K562 (cell line): ENCODE data around the gene TCF4. TPM values are rescaled to one million over a fixed set of nuclear protein-coding genes. Genes with fewer than 3 reads are reported as not detected.

ENCODE experiments used
- ATAC-seq: fragments of 200-7000 bp; cut with Tn5 transposase; 3 replicates; pipeline ENCODE4 v1.9.1; 2020; ENCODE audit warnings: moderate library complexity
- BruUV-seq: library from RNA; stranded (reverse); fragments of 400-500 nt; replicated peaks from 2 replicates; lab custom pipeline; 2021; lab: Mats Ljungman, UMichigan
- CTCF ChIA-PET: fragments of 300-600 bp; formaldehyde crosslinking; extraction: SDS; loops from one replicate; lab custom pipeline; 2021; ENCODE audit warnings: low intra/inter-chr PET ratio; lab: Yijun Ruan, JAX
- POLR2A ChIA-PET: fragments of 300-600, 350-650 bp; sonication (Branson Sonifier 250); formaldehyde crosslinking; extraction: SDS; loops from one replicate; lab custom pipeline; 2021; ENCODE audit warnings: antibody characterized with exemption, inconsistent platforms; lab: Yijun Ruan, JAX
- DNase-seq, 4 experiments: peaks; one replicate each; pipeline versions ENCODE4 v3.0.0 to v3.0.0-alpha.2; 2011 to 2018; ENCODE audit warnings: low spot score in 3 of 4, mixed read lengths in 3 of 4; ENCODE audit errors: extremely low read depth in 1 of 4
- FAIRE-seq: peaks from 2 replicates; lab custom pipeline; 2011; peaks lifted over from hg19 to GRCh38; lab: Jason Lieb, UNC
- H2AFZ ChIP-seq: 2 replicates; pipeline ENCODE4 v1.6.0; 2011; ENCODE audit warnings: low read depth, low read length, control low read depth, inconsistent platforms
- H3K27ac ChIP-seq: fragments of 200-600 bp; 3 replicates; pipeline ENCODE4 v1.8.0; 2011; ENCODE audit warnings: low read depth, mild to moderate bottlenecking, control low read depth, inconsistent platforms, low read length, moderate library complexity, mixed read lengths; ENCODE audit errors: extremely low read depth
- H3K27me3 ChIP-seq, 2 experiments: fragments of 300-600 bp in 1 of 2; 2 replicates in 1 of 2; 3 replicates in 1 of 2; pipeline versions ENCODE4 v1.6.0 to v1.8.0; 2011; ENCODE audit warnings: inconsistent platforms in 2 of 2, low read length in 2 of 2, mild to moderate bottlenecking in 1 of 2, mixed read lengths in 1 of 2, moderate library complexity in 1 of 2; ENCODE audit not compliant: control insufficient read depth in 2 of 2, insufficient read depth in 2 of 2
- H3K36me3 ChIP-seq: fragments of 300-600 bp; 3 replicates; pipeline ENCODE4 v1.8.0; 2011; ENCODE audit warnings: mild to moderate bottlenecking, low read length, inconsistent platforms; ENCODE audit not compliant: control insufficient read depth, insufficient read depth
- H3K4me1 ChIP-seq, 2 experiments: fragments of 200-600 bp in 1 of 2; replicated peaks in 1 of 2; 2 replicates in 1 of 2; 3 replicates in 1 of 2; pipeline versions ENCODE4 v1.5.1 to v1.8.0; 2011; ENCODE audit warnings: inconsistent platforms in 2 of 2, low read length in 2 of 2, mild to moderate bottlenecking in 1 of 2, mixed read lengths in 1 of 2, moderate library complexity in 1 of 2; ENCODE audit not compliant: control insufficient read depth in 2 of 2, insufficient read depth in 2 of 2
- H3K4me2 ChIP-seq: 2 replicates; pipeline ENCODE4 v1.6.1; 2011; ENCODE audit warnings: low read length, control low read depth, inconsistent platforms, mixed read lengths; ENCODE audit not compliant: insufficient read depth
- H3K4me3 ChIP-seq: fragments of 200-600 bp; sonication (generic), shearing (Covaris generic); 2 replicates; pipeline ENCODE4 v1.5.1; 2016; ENCODE audit warnings: control low read depth, inconsistent platforms
- H3K79me2 ChIP-seq: fragments of 200-600 bp; 3 replicates; pipeline ENCODE4 v1.8.0; 2011; ENCODE audit warnings: low read length, inconsistent platforms; ENCODE audit not compliant: control insufficient read depth, insufficient read depth
- H3K9ac ChIP-seq, 2 experiments: 2 replicates each; pipeline versions ENCODE4 v1.6.0 to v1.6.1; 2011; ENCODE audit warnings: low read depth in 2 of 2, low read length in 2 of 2, control low read depth in 1 of 2, inconsistent platforms in 1 of 2, mild to moderate bottlenecking in 1 of 2, mixed read lengths in 1 of 2; ENCODE audit not compliant: insufficient read depth in 1 of 2
- H3K9me1 ChIP-seq: one replicate; pipeline ENCODE4 v1.6.0; 2011; ENCODE audit warnings: inconsistent platforms, mild to moderate bottlenecking, low read length, moderate library complexity; ENCODE audit not compliant: control insufficient read depth, insufficient read depth
- H3K9me3 ChIP-seq: replicated peaks from 2 replicates; pipeline ENCODE4 v1.5.1; 2011; ENCODE audit warnings: low read depth, low read length, inconsistent platforms; ENCODE audit not compliant: control insufficient read depth, insufficient read depth
- H4K20me1 ChIP-seq: replicated peaks from 2 replicates; pipeline ENCODE4 v1.6.1; 2011; ENCODE audit warnings: low read length, inconsistent platforms, mixed read lengths; ENCODE audit not compliant: control insufficient read depth, insufficient read depth
- BMI1 ChIP-seq: fragments of 150-350 bp; IDR thresholded peaks from 2 replicates; pipeline ENCODE4 v1.6.1; 2014; ENCODE audit warnings: low read length
- CBFA2T2 ChIP-seq: fragments of 450-650 bp; conservative IDR thresholded peaks from 2 replicates; pipeline ENCODE4 v1.6.1; 2017; ENCODE audit warnings: mild to moderate bottlenecking
- CBFA2T3 ChIP-seq: fragments of 450-650 bp; IDR thresholded peaks from 2 replicates; pipeline ENCODE4 v1.6.1; 2017
- ELK1 ChIP-seq: sonication (generic); formaldehyde crosslinking; IDR thresholded peaks from 2 replicates; pipeline ENCODE4 v1.8.1; 2022; ENCODE audit warnings: missing genetic modification reagents
- NFE2 ChIP-seq: IDR thresholded peaks from 2 replicates; pipeline ENCODE4 v1.6.1; 2014; ENCODE audit warnings: antibody characterized with exemption, low read depth
- ZNF124 ChIP-seq: sonication (generic); formaldehyde crosslinking; IDR thresholded peaks from 2 replicates; pipeline ENCODE4 v1.8.1; 2022; ENCODE audit warnings: missing genetic modification reagents
- ZNF184 ChIP-seq: sonication (generic); formaldehyde crosslinking; IDR thresholded peaks from 2 replicates; pipeline ENCODE4 v1.5.0; 2020; ENCODE audit warnings: missing genetic modification reagents
- WGBS: fragments of 100-300 bp; shearing (Covaris generic); methylation state at CpG from one replicate; pipeline ENCODE4 v1.1.6; 2016; ENCODE audit warnings: low coverage, mixed read lengths; ENCODE audit not compliant: insufficient coverage; ENCODE audit errors: missing lambda C conversion rate; 5-methylcytosine and 5-hydroxymethylcytosine counted together
- in situ Hi-C: fragments of 300-500 bp; cut with MboI; formaldehyde crosslinking; loops from 4 replicates; pipeline ENCODE4 v1.15.0; 2018; ENCODE audit warnings: inconsistent platforms, mixed read lengths
- intact Hi-C: fragments of 100-400 bp; cut with micrococcal nuclease; formaldehyde crosslinking; loops from 2 replicates; pipeline ENCODE4 v1.14.2; 2022
- polyA plus RNA-seq, 8 experiments: library from polyadenylated mRNA; depleted of rRNA in 4 of 8; stranded (reverse) in 5 of 8; unstranded in 3 of 8; fragments of >200 nt; fragmentation: Nextera tagmentation in 2 of 8; fragmentation: Illumina TruSeq in 1 of 8; extraction: Ambion mirVana in 2 of 8; extraction: Trizol in 1 of 8; gene quantifications; 2 replicates each; pipeline versions ENCODE4 v1.2.1 to v1.2.3, GENCODE V29; 2011 to 2014; ENCODE audit warnings: inconsistent platforms in 1 of 8, missing spikeins in 1 of 8
- total RNA-seq, 7 experiments: library from RNA; depleted of rRNA in 6 of 7; stranded (reverse); fragments of >200 nt in 6 of 7; fragmentation: Illumina TruSeq in 2 of 7; extraction: Trizol in 2 of 7; gene quantifications; 2 replicates each; pipeline versions ENCODE4 v1.2.1 to v1.2.3, GENCODE V29; 2011 to 2021; ENCODE audit warnings: low replicate concordance in 1 of 7

The TCF4 gene
- total and polyA plus RNA-seq, 9 of the 15 experiments (the other 6 are each of a cell fraction or from before 2014, with no cell fraction given): 4.8 to 24.7 (median 15.2) TPM

GRCh38 chr18:55202232-55202917 is 385.6 kb downstream of the TCF4 start (continued):
- TF ChIP-seq ELK1 (CRISPR knock-in tag): no peak

GRCh38 chr18:55199291-55199963 is 388.6 kb downstream of the TCF4 start:
- DNase-seq (peak in 2 of 4 experiments; percentile 16 to 28), ATAC-seq (peak; percentile 25; the same call in 1 of the 3 replicates), FAIRE-seq (no peak)
- no peak overlapping the region for H3K9ac ChIP-seq
- intact Hi-C loops: no loop called here
- no peaks in the 10 kb centered on the region for H3K79me2 ChIP-seq
- ChIA-PET POLR2A (no interaction called here), CTCF (no interaction called here)
- 6% methylated on average over 7 of the region's 7 CpGs for WGBS
- no peaks in the 10 kb centered on the region for H3K27me3 ChIP-seq
- H3K27ac ChIP-seq: no peak overlapping the region
- peak overlapping the region; percentile 41 for H3K4me2 ChIP-seq
- peaks cover 0 to 15% of the 10 kb centered on the region in 2 experiments; a peak in 2 of 5 replicates for H3K4me1 ChIP-seq
- in situ Hi-C loops: no loop called here
- no peaks in the 10 kb centered on the region for H3K9me3 ChIP-seq
- H3K4me3 ChIP-seq: no peak overlapping the region
- H3K36me3 ChIP-seq: no peaks in the 10 kb centered on the region
- H4K20me1 ChIP-seq: no peaks in the 10 kb centered on the region
- TF ChIP-seq ZNF124: no peak
- TF ChIP-seq ZNF184 (CRISPR knock-in tag): no peak
- peak; percentile 58 for TF ChIP-seq CBFA2T3
- TF ChIP-seq NFE2: no peak
- TF ChIP-seq BMI1: no peak
- TF ChIP-seq CBFA2T2: 0 out of 2 replicates have a peak, but pooled peaks have one; percentile 29
- no TSS peak for BruUV-seq
- 0 out of 2 replicates have a peak overlapping the region, but pooled peaks have one; percentile 17 for H2AFZ ChIP-seq
- H3K9me1 ChIP-seq: no peaks in the 10 kb centered on the region
